HCT116 (cell line): ENCODE measurements around the gene MCTP2. TPM values are rescaled to one million over a fixed set of nuclear protein-coding genes. Genes with fewer than 3 reads are reported as not detected.

Experiments used
- ATAC-seq: fragments of 200-7000 bp; cut with Tn5 transposase; 2 replicates; pipeline ENCODE4 v1.9.1; 2020; ENCODE audit warnings: mild to moderate bottlenecking, moderate library complexity
- BruUV-seq: library from RNA; stranded (reverse); fragments of 400-500 nt; replicated peaks from 2 replicates; lab custom pipeline; 2021; lab: Mats Ljungman, UMichigan
- CTCF ChIA-PET: fragments of 300-600 bp; sonication (Branson Sonifier 250); formaldehyde crosslinking; loops from one replicate; lab custom pipeline; 2021; ENCODE audit warnings: antibody characterized with exemption; lab: Charles Lee
- POLR2A ChIA-PET: fragments of 300-600, 350-600 bp; sonication (Branson Sonifier 250); formaldehyde crosslinking; loops from one replicate; lab custom pipeline; 2021; ENCODE audit warnings: antibody characterized with exemption; lab: Charles Lee
- RAD21 ChIA-PET, 2 experiments: fragments of 300-600 bp; sonication (Branson Sonifier 250); formaldehyde crosslinking; loops; one replicate each; lab custom pipeline; 2023; ENCODE audit warnings: low total read pairs in 2 of 2; ENCODE audit not compliant: uncharacterized antibody in 2 of 2, unreplicated experiment in 2 of 2, low non-redundant PET in 1 of 2; lab: Charles Lee
- DNase-seq: peaks from one replicate; pipeline ENCODE4 v3.0.0-alpha.2; 2010; ENCODE audit warnings: low read depth, low spot score
- H2AFZ ChIP-seq: fragments of 200-600 bp; shearing (Covaris generic), sonication (generic); 2 replicates; pipeline ENCODE4 v1.6.1; 2017; ENCODE audit warnings: low read depth, mixed run types, mixed read lengths, antibody characterized with exemption, low read length; ENCODE audit not compliant: poor library complexity, severe bottlenecking
- H3K27ac ChIP-seq: 2 replicates; pipeline ENCODE4 v1.5.1; 2012; ENCODE audit warnings: low read depth, low read length
- H3K27me3 ChIP-seq: fragments of 200-600 bp; sonication (generic); 2 replicates; pipeline ENCODE4 v1.6.1; 2016; ENCODE audit warnings: mixed run types, low read length, mixed read lengths; ENCODE audit not compliant: insufficient read depth
- H3K36me3 ChIP-seq, 2 experiments: fragments of 200-500 bp in 1 of 2; fragments of 200-600 bp in 1 of 2; sonication (Bioruptor generic) in 1 of 2; sonication (generic) in 1 of 2; 2 replicates each; pipeline versions ENCODE4 v1.5.1 to v1.6.1; 2014 to 2016; ENCODE audit warnings: low read length in 2 of 2, inconsistent platforms in 1 of 2, mixed read lengths in 1 of 2, mixed run types in 1 of 2; ENCODE audit not compliant: insufficient read depth in 2 of 2, control insufficient read depth in 1 of 2
- H3K4me1 ChIP-seq, 2 experiments: fragments of 200-600 bp in 1 of 2; sonication (generic) in 1 of 2; 2 replicates each; pipeline versions ENCODE4 v1.5.1 to v1.6.1; 2012 to 2017; ENCODE audit warnings: low read length in 2 of 2, inconsistent platforms in 1 of 2, mild to moderate bottlenecking in 1 of 2, mixed read lengths in 1 of 2, mixed run types in 1 of 2, moderate library complexity in 1 of 2; ENCODE audit not compliant: insufficient read depth in 2 of 2, control insufficient read depth in 1 of 2
- H3K4me2 ChIP-seq: fragments of 200-600 bp; sonication (generic); 2 replicates; pipeline ENCODE4 v1.6.1; 2017; ENCODE audit warnings: mixed run types, low read length, mixed read lengths
- H3K4me3 ChIP-seq, 2 experiments: fragments of 200-600 bp in 1 of 2; sonication (generic) in 1 of 2; replicated peaks in 1 of 2; 2 replicates each; pipeline ENCODE4 v1.5.1; 2011 to 2016; ENCODE audit warnings: low read length in 2 of 2, control low read depth in 1 of 2, low read depth in 1 of 2, mild to moderate bottlenecking in 1 of 2, mixed read lengths in 1 of 2, mixed run types in 1 of 2
- H3K79me2 ChIP-seq: fragments of 200-600 bp; sonication (generic); 2 replicates; pipeline ENCODE4 v1.6.1; 2017; ENCODE audit warnings: mild to moderate bottlenecking, mixed run types, low read length, moderate library complexity, mixed read lengths; ENCODE audit not compliant: insufficient read depth
- H3K9ac ChIP-seq: fragments of 200-600 bp; sonication (generic); 2 replicates; pipeline ENCODE4 v1.6.1; 2016; ENCODE audit warnings: low read length, mixed read lengths
- H3K9me2 ChIP-seq: fragments of 200-600 bp; sonication (generic), shearing (Covaris generic); 2 replicates; pipeline ENCODE4 v1.6.1; 2017; ENCODE audit warnings: mixed run types, mild to moderate bottlenecking, moderate library complexity; ENCODE audit not compliant: insufficient read depth
- H3K9me3 ChIP-seq, 2 experiments: fragments of 200-500 bp in 1 of 2; fragments of 200-600 bp in 1 of 2; sonication (Bioruptor generic) in 1 of 2; sonication (generic) in 1 of 2; 2 replicates each; pipeline ENCODE4 v1.6.1; 2014 to 2017; ENCODE audit warnings: low read length in 2 of 2, mixed read lengths in 2 of 2, inconsistent platforms in 1 of 2, low read depth in 1 of 2, mild to moderate bottlenecking in 1 of 2, mixed run types in 1 of 2, moderate library complexity in 1 of 2; ENCODE audit not compliant: control insufficient read depth in 1 of 2, insufficient read depth in 1 of 2
- H4K20me1 ChIP-seq: fragments of 200-600 bp; sonication (generic), shearing (Covaris generic); 2 replicates; pipeline ENCODE4 v1.6.1; 2017; ENCODE audit warnings: mixed run types, mild to moderate bottlenecking, moderate library complexity; ENCODE audit not compliant: insufficient read depth
- CTCF ChIP-seq, 3 experiments: fragments of 200-600 bp in 1 of 3; sonication (generic) in 1 of 3; IDR thresholded peaks in 2 of 3; conservative IDR thresholded peaks in 1 of 3; 2 replicates each; pipeline ENCODE4 v1.5.1; 2012 to 2017; ENCODE audit warnings: low read depth in 2 of 3, low read length in 2 of 3, antibody characterized with exemption in 1 of 3, borderline replicate concordance in 1 of 3, control low read depth in 1 of 3, mild to moderate bottlenecking in 1 of 3, mixed read lengths in 1 of 3, mixed run types in 1 of 3, moderate library complexity in 1 of 3; ENCODE audit not compliant: insufficient read depth in 1 of 3
- ELF1 ChIP-seq: IDR thresholded peaks from 2 replicates; pipeline ENCODE4 v1.6.1; 2012; ENCODE audit warnings: low read depth, borderline replicate concordance
- MAX ChIP-seq: IDR thresholded peaks from 2 replicates; pipeline ENCODE4 v1.6.1; 2012
- POLR2A ChIP-seq: IDR thresholded peaks from 2 replicates; pipeline ENCODE4 v1.7.0; 2011; ENCODE audit warnings: borderline replicate concordance; ENCODE audit not compliant: insufficient read depth, insufficient read length; ENCODE audit errors: extremely low read depth
- REST ChIP-seq: IDR thresholded peaks from 2 replicates; pipeline ENCODE4 v1.6.1; 2012; ENCODE audit warnings: low read depth
- SIN3A ChIP-seq: IDR thresholded peaks from 2 replicates; pipeline ENCODE4 v1.6.1; 2012; ENCODE audit warnings: low read depth
- TCF7L2 ChIP-seq: IDR thresholded peaks from 2 replicates; pipeline ENCODE4 v1.7.0; 2011; ENCODE audit warnings: borderline replicate concordance, inconsistent platforms; ENCODE audit not compliant: insufficient read depth, insufficient read length; ENCODE audit errors: extremely low read depth
- ZBTB33 ChIP-seq: IDR thresholded peaks from 2 replicates; pipeline ENCODE4 v1.6.1; 2011; ENCODE audit warnings: mild to moderate bottlenecking, low read length, moderate library complexity; ENCODE audit not compliant: insufficient replicate concordance; ENCODE audit errors: extremely low read depth
- intact Hi-C: fragments of 100-400 bp; cut with micrococcal nuclease; formaldehyde crosslinking; loops from 2 replicates; pipeline ENCODE4 v1.10.0; 2022
- total RNA-seq: library from RNA; stranded (reverse); gene quantifications from one replicate; pipeline ENCODE4 v1.2.1, GENCODE V29; 2021; ENCODE audit not compliant: unreplicated experiment

Gene MCTP2
- total RNA-seq, 1 experiment from 2014 or later, result 12.9 TPM

GRCh38 chr15:94381384-94381783 is 150.0 kb downstream of the MCTP2 start:
- Histone ChIP-seq H3K79me2 (no peaks in the 10 kb centered on the region), H3K4me3 (no peak overlapping the region), H3K9me2 (0 out of 2 replicates have a peak, but pooled peaks cover 3% of the 10 kb centered on the region), H3K36me3 (no peaks in the 10 kb centered on the region), H3K27me3 (no peaks in the 10 kb centered on the region)
- TF ChIP-seq TCF7L2 (no peak), SIN3A (no peak), POLR2A (no peak), MAX (no peak), CTCF (IDR thresholded peaks at IDR 0.05 in 2 of 3, conservative IDR thresholded peaks at IDR 0.05 in 1 of 3; ENCODE audit: borderline replicate concordance in 1 of 3, insufficient read depth in 1 of 3, low read depth in 2 of 3, low read length in 2 of 3) (no peak), ZBTB33 (no peak), ELF1 (no peak), REST (no peak)
- TF ChIP-seq, all 23 proteins: peak for 0
- Histone ChIP-seq H2AFZ (no peak overlapping the region), H3K9me3 (no peaks in the 10 kb centered on the region), H4K20me1 (no peaks in the 10 kb centered on the region; the same call in 1 of the 2 replicates), H3K27ac (no peak overlapping the region), H3K9ac (no peak overlapping the region), H3K4me2 (no peak overlapping the region), H3K4me1 (no peaks in the 10 kb centered on the region)
- ChIA-PET CTCF (no interaction called here), RAD21 (no interaction called here), POLR2A (no interaction called here)
- ATAC-seq (no peak), DNase-seq (no peak)
- no TSS peak for BruUV-seq
- intact Hi-C loops, result no loop called here
